HL-60/S4 treated with phorbol 12-myristate 13-acetate at 8.2 ng/mL for 4 days and 3 days (cell line): ENCODE data around the gene HJURP.

Experiments
- in situ Hi-C: fragments of 300-500 bp; cut with MboI; formaldehyde crosslinking; loops from 2 replicates; pipeline ENCODE4 v1.15.0; 2022; ENCODE audit warnings: low sequenced_read_pairs

The HJURP gene

DNA sequence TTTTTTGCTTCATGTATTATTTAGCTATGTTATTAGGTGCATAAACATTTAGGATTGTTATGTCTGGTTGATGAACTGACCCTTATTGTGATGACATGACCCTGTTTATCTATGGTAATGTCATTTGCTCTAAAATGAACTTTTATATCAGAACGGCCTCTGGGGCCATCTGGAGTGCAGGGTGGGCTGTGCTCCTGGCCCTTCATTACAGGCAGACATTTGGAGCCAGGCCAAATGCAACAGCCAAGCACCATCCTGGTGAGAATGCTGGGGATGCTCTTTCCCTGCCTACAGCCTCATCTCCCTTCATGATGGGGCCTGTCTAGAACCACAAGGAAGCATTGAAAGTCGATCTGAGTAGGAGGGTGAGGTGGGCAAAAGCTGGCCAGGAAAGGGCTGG, 38.0 kb downstream of the HJURP start:
- in situ Hi-C loops, result no loop called here

- in situ Hi-C loops, result no loop called here
These were observed 38.5 kb downstream of the HJURP start for GRCh38 chr2:233815861-233816260.

GRCh38 chr2:233814056-233814835, 40.1 kb downstream of the HJURP start:
- in situ Hi-C loops, result no loop called here

- in situ Hi-C loops, result no loop called here
These were observed 40.9 kb downstream of the HJURP start for GRCh38 chr2:233813236-233814055.

DNA sequence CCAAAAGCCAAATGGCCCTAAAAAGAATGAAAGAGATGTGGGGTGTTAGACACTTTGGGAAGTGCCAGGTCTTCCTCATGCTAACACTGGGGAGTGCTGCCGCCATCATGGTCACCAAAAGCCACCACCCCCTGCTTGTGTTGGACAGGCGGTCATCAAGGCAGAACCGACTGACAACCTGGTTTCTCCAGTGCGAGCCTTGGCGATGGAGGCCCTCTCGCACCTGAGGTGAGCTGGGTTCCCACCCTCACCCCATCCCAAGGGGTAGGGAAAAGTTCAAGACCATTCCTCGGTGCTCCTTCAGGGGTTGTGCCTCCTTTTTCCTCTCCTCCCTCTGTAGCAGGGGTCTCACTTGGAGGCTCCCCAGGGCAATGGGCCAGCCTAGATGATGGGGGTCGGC, 42.6 kb downstream of the HJURP start:
- in situ Hi-C loops, result no loop called here

- in situ Hi-C loops, result no loop called here
These were observed 43.2 kb downstream of the HJURP start for GRCh38 chr2:233811087-233811486.

- in situ Hi-C loops, result no loop called here
These were observed 44.0 kb downstream of the HJURP start for GRCh38 chr2:233810385-233810784.

GRCh38 chr2:233807966-233808935, 46.1 kb downstream of the HJURP start:
- in situ Hi-C loops, result no loop called here

DNA sequence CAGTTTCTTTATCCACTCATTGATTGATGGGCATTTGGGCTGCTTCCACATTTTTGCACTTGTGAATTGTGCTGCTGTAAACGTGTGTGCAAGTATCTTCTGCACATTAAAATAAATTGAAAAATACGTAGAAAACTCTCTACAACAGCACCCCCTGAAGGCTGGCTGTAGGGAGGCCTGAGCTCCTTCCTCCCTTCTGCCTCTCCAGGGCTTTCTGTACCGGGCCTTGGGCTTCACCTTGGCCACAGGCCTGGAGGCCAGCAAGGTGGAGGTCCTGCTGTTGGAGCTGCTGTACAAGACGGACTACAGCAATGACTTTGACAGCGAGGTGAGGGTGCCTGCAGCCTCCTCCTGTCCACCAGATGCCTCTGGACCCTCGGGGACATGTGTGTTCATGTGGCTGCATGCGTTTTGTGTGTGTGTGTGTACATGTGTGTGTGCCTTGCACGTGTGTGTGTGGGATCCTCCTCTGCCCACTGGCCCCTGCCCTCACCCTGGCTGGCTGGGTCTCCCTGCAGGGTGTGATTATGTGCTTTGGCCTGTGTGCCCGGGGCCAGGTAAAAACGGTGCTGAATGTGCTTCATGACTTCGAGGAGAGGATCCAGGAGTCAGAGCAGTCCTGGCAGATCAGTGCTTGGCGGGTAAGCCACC, 47.0 kb downstream of the HJURP start:
- in situ Hi-C loops, result no loop called here

DNA sequence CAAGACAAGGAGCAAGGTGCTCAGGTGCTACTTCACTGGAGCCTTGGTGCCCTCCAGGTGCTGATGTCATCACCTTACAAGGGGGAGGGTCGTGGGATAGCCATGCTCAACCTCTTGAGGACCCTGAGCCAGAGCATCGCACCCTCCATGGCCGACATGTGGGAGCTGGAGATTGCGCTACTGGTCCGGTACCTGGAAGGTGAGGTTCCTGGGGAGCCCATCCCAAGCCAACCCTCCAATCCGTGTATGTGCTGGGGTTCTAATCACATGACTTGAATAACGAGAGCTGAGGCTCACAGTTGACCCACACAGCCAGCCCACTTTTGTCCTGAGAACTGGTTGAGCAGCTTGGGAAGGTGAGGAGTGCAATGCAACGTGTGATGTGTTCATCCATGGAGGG, 50.3 kb downstream of the HJURP start:
- in situ Hi-C loops, result no loop called here

GRCh38 chr2:233803292-233803911, 50.9 kb downstream of the HJURP start:
- in situ Hi-C loops, result no loop called here

DNA sequence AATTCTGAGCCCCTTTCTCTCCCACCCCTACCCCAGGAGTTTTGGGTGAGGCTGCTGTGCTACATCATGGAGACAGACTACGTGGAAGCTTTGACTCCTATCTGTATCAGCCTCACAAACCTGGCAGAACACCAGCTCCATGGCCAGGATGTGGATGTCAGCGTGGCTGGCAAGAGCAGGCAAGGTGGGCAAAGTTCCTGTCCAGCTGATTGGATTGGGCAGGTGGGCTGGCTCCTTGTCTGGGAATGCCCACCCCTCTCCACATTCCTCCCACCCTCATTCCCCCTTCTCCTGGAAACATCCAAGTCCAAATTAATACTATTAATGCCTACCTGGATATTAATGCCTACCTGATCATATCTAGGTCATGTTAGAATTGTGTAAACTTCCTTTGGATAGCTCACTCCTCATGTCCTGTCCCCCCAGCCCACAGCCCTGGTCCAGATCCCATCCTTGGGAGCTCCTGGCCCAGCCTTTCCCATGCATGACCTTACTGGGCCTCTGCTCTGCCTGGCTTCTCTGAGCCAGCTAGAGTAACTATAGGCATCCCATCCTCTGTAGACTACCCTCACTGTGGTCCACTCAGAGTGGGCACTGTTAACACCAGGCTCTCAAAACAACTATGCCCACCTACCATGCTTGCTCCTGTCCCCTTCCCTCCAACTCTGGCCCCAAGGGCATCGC, 52.1 kb downstream of the HJURP start:
- in situ Hi-C loops, result no loop called here

DNA sequence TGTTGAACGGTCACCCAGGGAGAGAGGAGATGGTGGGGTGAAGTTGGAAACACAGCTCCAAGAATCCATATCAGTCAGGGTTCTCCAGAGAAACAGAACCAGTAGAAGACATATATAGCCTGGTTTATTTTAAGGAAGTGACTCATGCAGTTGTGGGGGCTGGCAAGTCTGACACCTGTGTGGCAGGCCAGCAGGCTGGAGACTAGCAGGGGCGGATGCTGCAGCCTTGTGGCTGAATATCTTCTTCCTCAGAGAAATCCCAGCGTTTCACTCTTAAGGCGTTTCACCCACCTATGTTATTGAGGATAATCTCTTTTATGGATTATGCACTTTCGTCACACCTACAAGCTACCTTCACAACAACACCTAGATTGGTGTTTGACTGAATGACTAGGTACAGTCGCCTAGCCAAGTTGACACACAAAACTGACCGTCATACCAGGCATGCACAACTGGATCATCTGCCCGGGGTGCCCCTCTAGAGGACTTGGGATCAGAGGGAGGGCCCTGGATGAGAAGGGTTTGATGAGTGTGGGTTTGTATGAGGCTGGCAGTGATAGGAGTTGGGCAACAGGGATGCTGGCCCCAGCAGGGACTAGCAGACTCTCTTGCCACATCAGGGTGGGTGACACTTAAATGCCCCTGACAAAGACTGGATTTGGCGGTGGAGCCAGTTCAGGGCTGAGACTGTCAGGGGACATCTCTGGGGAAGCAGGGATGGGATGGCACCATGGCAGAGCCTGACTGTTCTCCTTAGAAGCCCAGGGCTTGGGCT, 52.8 kb downstream of the HJURP start:
- in situ Hi-C loops, result no loop called here

DNA sequence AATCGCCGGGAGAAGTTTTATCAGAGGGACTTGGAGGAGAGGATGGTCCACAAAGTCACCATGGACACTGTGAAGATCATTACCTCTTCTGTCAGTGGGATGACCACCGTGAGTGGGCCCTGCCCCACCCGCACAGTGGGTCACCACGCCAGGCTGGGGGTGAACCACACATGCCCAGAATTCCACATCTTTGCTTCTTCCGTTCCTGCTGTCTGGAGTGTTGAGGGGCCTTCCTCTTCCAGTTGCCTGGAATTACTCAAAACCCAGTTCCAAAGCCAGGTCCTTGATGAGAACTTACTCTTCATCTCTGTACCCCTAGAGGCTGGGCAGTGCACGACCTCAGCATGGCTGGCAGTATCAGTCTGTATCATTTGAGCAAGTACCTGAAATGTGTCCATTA, 54.1 kb downstream of the HJURP start:
- in situ Hi-C loops, result no loop called here

GRCh38 chr2:233799716-233800115, 54.6 kb downstream of the HJURP start:
- in situ Hi-C loops, result no loop called here

DNA sequence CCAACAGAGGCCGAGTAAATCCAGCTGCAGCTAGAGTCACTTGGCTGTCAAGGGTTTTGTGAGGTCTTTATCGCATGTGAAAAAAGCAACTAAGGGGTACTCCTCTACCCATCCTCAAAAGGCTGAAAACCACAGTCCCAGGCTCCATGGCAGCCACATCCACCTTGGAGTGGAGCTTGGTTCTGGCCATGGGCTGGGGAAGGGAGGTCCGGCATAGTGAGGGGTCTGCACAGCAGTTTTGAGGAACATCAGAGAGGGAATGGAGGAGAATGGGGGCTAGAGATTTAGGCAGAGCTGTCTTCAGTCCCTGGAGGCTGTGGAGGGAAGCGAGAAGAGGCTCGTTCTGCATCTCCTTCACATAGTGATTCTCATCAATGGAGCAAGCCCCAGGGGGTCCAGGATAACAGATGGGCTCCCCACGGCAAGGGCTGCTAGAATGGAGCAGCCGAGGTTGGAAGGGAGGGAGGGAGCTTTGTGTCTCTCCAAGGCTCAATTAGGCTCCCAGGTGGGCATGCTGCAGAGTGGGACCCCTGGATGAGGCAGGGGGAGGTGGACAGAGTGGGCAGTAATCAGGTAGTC, 55.2 kb downstream of the HJURP start:
- in situ Hi-C loops, result no loop called here

GRCh38 chr2:233798335-233799086, 55.8 kb downstream of the HJURP start:
- in situ Hi-C loops, result no loop called here

GRCh38 chr2:233796254-233796653, 58.1 kb downstream of the HJURP start:
- in situ Hi-C loops, result no loop called here
